ENCODE data around the gene ZBED1. TPM values are rescaled to one million over a fixed set of nuclear protein-coding genes. Genes with fewer than 3 reads are reported as not detected.

Gene ZBED1
- total and polyA plus RNA-seq, 2 experiments from 2014 or later: 16.1 to 43.8 TPM

DNA sequence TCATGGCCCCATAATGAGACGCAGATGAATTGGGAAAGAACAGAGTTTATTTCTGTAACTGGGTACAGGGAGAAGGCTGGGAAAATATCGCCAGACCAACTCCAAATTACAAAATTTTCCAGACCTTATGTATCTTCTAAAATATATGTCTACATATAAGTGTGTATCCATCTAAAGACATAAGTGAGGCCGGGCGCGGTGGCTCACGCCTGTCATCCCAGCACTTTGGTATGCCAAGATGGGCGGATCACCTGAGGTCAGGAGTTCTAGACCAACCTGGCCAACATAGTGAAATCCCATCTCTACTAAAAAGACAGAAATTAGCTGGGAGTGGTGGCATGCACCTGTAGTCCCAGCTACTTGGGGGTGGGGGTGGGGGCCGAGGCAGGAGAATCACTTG is 11.7 kb upstream of the ZBED1 start:
- Histone ChIP-seq H3K9me2 (ENCODE audit: insufficient read depth) (no peaks in the 10 kb centered on the region), H3F3A (replicated peaks; ENCODE audit: low read depth) (no peaks in the 10 kb centered on the region; the same call in 1 of the 2 replicates), H3K4me3 (no peak overlapping the region), H4K20me1 (replicated peaks; ENCODE audit: insufficient read depth) (no peaks in the 10 kb centered on the region), H3K79me2 (replicated peaks; ENCODE audit: insufficient read depth) (no peaks in the 10 kb centered on the region), H3K4me1 (ENCODE audit: insufficient read depth) (no peaks in the 10 kb centered on the region; the same call in 1 of the 2 replicates), H2AFZ (peak overlapping the region; percentile 91; the same call in 1 of the 2 replicates), H3K4me2 (no peak overlapping the region), H3K27me3 (ENCODE audit: insufficient read depth) (no peaks in the 10 kb centered on the region), H3K36me3 (ENCODE audit: insufficient read depth) (no peaks in the 10 kb centered on the region), H3K27ac (ENCODE audit: low read depth) (no peak overlapping the region)
- Mint-ChIP-seq H3K27me3 (ENCODE audit: insufficient read depth, low read depth, poor library complexity) (peaks cover 6% of the 10 kb centered on the region), H3K36me3 (ENCODE audit: low read depth) (no peaks in the 10 kb centered on the region), H3K27ac (no peak overlapping the region), H3K9me3 (no peaks in the 10 kb centered on the region; the same call in 2 of the 3 replicates), H3K4me3 (no peak overlapping the region), H3K4me1 (peaks cover 4% of the 10 kb centered on the region)
- TF ChIP-seq NANOG (IDR thresholded peaks at IDR 0.05; ENCODE audit: borderline replicate concordance) (no peak), JUNB (IDR thresholded peaks at IDR 0.05; ENCODE audit: unreplicated experiment) (no peak), ZNF331 (CRISPR knock-in tag; IDR thresholded peaks at IDR 0.05; ENCODE audit: low read depth) (no peak), CREB1 (CRISPR knock-in tag; IDR thresholded peaks at IDR 0.05; ENCODE audit: low read depth) (no peak), STAT1 (IDR thresholded peaks at IDR 0.05; ENCODE audit: unreplicated experiment) (no peak), ZNF114 (CRISPR knock-in tag; IDR thresholded peaks at IDR 0.05) (no peak), EZH2 (IDR thresholded peaks at IDR 0.05; ENCODE audit: low read depth, unreplicated experiment) (no peak), EZH2phosphoT487 (IDR thresholded peaks at IDR 0.05; ENCODE audit: unreplicated experiment) (no peak), POLR2AphosphoS5 (IDR thresholded peaks at IDR 0.05; ENCODE audit: low read depth) (no peak)
- TF ChIP-seq, protein P1, sequence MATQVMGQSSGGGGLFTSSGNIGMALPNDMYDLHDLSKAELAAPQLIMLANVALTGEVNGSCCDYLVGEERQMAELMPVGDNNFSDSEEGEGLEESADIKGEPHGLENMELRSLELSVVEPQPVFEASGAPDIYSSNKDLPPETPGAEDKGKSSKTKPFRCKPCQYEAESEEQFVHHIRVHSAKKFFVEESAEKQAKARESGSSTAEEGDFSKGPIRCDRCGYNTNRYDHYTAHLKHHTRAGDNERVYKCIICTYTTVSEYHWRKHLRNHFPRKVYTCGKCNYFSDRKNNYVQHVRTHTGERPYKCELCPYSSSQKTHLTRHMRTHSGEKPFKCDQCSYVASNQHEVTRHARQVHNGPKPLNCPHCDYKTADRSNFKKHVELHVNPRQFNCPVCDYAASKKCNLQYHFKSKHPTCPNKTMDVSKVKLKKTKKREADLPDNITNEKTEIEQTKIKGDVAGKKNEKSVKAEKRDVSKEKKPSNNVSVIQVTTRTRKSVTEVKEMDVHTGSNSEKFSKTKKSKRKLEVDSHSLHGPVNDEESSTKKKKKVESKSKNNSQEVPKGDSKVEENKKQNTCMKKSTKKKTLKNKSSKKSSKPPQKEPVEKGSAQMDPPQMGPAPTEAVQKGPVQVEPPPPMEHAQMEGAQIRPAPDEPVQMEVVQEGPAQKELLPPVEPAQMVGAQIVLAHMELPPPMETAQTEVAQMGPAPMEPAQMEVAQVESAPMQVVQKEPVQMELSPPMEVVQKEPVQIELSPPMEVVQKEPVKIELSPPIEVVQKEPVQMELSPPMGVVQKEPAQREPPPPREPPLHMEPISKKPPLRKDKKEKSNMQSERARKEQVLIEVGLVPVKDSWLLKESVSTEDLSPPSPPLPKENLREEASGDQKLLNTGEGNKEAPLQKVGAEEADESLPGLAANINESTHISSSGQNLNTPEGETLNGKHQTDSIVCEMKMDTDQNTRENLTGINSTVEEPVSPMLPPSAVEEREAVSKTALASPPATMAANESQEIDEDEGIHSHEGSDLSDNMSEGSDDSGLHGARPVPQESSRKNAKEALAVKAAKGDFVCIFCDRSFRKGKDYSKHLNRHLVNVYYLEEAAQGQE (IDR thresholded peaks at IDR 0.05; ENCODE audit: unreplicated experiment): no peak
- TF ChIP-seq, protein P2, sequence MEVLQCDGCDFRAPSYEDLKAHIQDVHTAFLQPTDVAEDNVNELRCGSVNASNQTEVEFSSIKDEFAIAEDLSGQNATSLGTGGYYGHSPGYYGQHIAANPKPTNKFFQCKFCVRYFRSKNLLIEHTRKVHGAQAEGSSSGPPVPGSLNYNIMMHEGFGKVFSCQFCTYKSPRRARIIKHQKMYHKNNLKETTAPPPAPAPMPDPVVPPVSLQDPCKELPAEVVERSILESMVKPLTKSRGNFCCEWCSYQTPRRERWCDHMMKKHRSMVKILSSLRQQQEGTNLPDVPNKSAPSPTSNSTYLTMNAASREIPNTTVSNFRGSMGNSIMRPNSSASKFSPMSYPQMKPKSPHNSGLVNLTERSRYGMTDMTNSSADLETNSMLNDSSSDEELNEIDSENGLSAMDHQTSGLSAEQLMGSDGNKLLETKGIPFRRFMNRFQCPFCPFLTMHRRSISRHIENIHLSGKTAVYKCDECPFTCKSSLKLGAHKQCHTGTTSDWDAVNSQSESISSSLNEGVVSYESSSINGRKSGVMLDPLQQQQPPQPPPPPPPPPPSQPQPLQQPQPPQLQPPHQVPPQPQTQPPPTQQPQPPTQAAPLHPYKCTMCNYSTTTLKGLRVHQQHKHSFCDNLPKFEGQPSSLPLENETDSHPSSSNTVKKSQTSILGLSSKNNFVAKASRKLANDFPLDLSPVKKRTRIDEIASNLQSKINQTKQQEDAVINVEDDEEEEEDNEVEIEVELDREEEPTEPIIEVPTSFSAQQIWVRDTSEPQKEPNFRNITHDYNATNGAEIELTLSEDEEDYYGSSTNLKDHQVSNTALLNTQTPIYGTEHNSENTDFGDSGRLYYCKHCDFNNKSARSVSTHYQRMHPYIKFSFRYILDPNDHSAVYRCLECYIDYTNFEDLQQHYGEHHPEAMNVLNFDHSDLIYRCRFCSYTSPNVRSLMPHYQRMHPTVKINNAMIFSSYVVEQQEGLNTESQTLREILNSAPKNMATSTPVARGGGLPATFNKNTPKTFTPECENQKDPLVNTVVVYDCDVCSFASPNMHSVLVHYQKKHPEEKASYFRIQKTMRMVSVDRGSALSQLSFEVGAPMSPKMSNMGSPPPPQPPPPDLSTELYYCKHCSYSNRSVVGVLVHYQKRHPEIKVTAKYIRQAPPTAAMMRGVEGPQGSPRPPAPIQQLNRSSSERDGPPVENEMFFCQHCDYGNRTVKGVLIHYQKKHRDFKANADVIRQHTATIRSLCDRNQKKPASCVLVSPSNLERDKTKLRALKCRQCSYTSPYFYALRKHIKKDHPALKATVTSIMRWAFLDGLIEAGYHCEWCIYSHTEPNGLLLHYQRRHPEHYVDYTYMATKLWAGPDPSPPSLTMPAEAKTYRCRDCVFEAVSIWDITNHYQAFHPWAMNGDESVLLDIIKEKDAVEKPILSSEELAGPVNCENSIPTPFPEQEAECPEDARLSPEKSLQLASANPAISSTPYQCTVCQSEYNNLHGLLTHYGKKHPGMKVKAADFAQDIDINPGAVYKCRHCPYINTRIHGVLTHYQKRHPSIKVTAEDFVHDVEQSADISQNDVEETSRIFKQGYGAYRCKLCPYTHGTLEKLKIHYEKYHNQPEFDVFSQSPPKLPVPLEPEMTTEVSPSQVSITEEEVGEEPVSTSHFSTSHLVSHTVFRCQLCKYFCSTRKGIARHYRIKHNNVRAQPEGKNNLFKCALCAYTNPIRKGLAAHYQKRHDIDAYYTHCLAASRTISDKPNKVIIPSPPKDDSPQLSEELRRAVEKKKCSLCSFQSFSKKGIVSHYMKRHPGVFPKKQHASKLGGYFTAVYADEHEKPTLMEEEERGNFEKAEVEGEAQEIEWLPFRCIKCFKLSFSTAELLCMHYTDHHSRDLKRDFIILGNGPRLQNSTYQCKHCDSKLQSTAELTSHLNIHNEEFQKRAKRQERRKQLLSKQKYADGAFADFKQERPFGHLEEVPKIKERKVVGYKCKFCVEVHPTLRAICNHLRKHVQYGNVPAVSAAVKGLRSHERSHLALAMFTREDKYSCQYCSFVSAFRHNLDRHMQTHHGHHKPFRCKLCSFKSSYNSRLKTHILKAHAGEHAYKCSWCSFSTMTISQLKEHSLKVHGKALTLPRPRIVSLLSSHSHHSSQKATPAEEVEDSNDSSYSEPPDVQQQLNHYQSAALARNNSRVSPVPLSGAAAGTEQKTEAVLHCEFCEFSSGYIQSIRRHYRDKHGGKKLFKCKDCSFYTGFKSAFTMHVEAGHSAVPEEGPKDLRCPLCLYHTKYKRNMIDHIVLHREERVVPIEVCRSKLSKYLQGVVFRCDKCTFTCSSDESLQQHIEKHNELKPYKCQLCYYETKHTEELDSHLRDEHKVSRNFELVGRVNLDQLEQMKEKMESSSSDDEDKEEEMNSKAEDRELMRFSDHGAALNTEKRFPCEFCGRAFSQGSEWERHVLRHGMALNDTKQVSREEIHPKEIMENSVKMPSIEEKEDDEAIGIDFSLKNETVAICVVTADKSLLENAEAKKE (CRISPR knock-in tag; IDR thresholded peaks at IDR 0.05): no peak
- TF ChIP-seq, protein P3, sequence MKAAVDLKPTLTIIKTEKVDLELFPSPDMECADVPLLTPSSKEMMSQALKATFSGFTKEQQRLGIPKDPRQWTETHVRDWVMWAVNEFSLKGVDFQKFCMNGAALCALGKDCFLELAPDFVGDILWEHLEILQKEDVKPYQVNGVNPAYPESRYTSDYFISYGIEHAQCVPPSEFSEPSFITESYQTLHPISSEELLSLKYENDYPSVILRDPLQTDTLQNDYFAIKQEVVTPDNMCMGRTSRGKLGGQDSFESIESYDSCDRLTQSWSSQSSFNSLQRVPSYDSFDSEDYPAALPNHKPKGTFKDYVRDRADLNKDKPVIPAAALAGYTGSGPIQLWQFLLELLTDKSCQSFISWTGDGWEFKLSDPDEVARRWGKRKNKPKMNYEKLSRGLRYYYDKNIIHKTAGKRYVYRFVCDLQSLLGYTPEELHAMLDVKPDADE (IDR thresholded peaks at IDR 0.05): no peak
- TF ChIP-seq, protein P4, sequence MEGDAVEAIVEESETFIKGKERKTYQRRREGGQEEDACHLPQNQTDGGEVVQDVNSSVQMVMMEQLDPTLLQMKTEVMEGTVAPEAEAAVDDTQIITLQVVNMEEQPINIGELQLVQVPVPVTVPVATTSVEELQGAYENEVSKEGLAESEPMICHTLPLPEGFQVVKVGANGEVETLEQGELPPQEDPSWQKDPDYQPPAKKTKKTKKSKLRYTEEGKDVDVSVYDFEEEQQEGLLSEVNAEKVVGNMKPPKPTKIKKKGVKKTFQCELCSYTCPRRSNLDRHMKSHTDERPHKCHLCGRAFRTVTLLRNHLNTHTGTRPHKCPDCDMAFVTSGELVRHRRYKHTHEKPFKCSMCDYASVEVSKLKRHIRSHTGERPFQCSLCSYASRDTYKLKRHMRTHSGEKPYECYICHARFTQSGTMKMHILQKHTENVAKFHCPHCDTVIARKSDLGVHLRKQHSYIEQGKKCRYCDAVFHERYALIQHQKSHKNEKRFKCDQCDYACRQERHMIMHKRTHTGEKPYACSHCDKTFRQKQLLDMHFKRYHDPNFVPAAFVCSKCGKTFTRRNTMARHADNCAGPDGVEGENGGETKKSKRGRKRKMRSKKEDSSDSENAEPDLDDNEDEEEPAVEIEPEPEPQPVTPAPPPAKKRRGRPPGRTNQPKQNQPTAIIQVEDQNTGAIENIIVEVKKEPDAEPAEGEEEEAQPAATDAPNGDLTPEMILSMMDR (conservative IDR thresholded peaks at IDR 0.05; ENCODE audit: low read depth in 2 of 2): no peak
- ATAC-seq: no peak
- no peak for DNase-seq (ENCODE audit: low spot score)

Data from GM23338 (cell line).